ENCODE results near the gene NCKIPSD.
A peak's percentile ranks its signal among the peaks of the same experiment; 100 is the strongest.

Gene NCKIPSD

DNA sequence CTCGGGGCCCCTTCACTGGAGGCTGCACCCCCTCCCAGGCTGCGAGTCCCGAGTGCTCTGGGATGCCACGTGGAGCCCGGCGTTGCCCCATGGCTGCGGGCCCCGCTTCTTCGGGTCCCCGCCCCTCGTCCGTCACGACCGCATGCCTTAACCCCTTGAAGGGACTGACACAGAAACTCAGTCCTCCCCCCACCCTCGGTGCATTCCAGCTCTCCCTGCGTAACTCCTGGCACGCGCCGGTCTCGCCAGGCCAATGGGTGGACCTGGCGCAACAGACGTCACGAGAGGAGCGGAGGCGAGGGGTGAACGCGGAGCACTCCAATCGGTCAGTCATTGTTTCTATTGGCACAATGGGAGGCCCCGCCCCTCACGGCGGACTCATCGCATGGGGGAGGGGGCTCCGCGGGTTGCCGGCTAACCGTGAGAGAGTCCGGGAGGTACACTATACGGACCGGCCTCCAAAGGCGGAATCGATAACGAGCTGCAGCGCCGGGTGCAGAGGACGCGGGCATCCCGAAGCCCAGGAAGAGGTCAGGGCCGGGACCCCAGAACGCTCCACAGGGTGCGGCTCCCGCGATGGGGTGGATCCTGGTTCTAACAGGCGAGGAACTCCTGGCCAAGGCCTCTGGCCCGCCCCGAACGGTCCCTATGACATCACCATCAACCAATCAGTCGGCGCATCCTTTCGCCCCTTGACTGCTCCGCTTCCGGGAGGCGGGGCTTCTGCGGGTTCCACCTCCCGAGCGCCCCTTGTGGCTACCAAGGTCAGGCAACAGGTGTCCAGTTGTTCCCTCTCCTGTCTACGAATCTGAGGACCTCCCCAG, 22.0 kb downstream of the NCKIPSD start (continued):
- TF ChIP-seq ZNF366 (tag by site-specific recombination; conservative IDR thresholded peaks at IDR 0.05) (no peak), ZNF549 (tag by site-specific recombination; IDR thresholded peaks at IDR 0.05) (no peak), ZNF473 (tag by site-specific recombination; IDR thresholded peaks at IDR 0.05) (no peak), ZNF596 (tag by site-specific recombination; IDR thresholded peaks at IDR 0.05) (no peak), ZBTB17 (tag by site-specific recombination; IDR thresholded peaks at IDR 0.05) (peak; percentile 91), ZNF335 (tag by site-specific recombination; conservative IDR thresholded peaks at IDR 0.05) (peak; percentile 81), ZNF239 (tag by site-specific recombination; IDR thresholded peaks at IDR 0.05) (no peak), ZBTB20 (tag by site-specific recombination; IDR thresholded peaks at IDR 0.05) (peak; percentile 81), ZNF10 (tag by site-specific recombination; IDR thresholded peaks at IDR 0.05) (no peak), ZSCAN30 (tag by site-specific recombination; IDR thresholded peaks at IDR 0.05) (peak; percentile 59; the same call in 1 of the 2 replicates), SETDB1 (IDR thresholded peaks at IDR 0.05; ENCODE audit: insufficient read length, low read length) (no peak), SP3 (tag by site-specific recombination; IDR thresholded peaks at IDR 0.05) (peak; percentile 90), ZNF175 (tag by site-specific recombination; IDR thresholded peaks at IDR 0.05) (no peak), SCRT1 (tag by site-specific recombination; IDR thresholded peaks at IDR 0.05; ENCODE audit: borderline replicate concordance) (peak; percentile 97)
- TF ChIP-seq, protein P1, sequence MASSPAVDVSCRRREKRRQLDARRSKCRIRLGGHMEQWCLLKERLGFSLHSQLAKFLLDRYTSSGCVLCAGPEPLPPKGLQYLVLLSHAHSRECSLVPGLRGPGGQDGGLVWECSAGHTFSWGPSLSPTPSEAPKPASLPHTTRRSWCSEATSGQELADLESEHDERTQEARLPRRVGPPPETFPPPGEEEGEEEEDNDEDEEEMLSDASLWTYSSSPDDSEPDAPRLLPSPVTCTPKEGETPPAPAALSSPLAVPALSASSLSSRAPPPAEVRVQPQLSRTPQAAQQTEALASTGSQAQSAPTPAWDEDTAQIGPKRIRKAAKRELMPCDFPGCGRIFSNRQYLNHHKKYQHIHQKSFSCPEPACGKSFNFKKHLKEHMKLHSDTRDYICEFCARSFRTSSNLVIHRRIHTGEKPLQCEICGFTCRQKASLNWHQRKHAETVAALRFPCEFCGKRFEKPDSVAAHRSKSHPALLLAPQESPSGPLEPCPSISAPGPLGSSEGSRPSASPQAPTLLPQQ (tag by site-specific recombination; IDR thresholded peaks at IDR 0.05): peak; percentile 99
- TF ChIP-seq, protein P2, sequence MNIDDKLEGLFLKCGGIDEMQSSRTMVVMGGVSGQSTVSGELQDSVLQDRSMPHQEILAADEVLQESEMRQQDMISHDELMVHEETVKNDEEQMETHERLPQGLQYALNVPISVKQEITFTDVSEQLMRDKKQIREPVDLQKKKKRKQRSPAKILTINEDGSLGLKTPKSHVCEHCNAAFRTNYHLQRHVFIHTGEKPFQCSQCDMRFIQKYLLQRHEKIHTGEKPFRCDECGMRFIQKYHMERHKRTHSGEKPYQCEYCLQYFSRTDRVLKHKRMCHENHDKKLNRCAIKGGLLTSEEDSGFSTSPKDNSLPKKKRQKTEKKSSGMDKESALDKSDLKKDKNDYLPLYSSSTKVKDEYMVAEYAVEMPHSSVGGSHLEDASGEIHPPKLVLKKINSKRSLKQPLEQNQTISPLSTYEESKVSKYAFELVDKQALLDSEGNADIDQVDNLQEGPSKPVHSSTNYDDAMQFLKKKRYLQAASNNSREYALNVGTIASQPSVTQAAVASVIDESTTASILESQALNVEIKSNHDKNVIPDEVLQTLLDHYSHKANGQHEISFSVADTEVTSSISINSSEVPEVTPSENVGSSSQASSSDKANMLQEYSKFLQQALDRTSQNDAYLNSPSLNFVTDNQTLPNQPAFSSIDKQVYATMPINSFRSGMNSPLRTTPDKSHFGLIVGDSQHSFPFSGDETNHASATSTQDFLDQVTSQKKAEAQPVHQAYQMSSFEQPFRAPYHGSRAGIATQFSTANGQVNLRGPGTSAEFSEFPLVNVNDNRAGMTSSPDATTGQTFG (tag by site-specific recombination; IDR thresholded peaks at IDR 0.05; ENCODE audit: borderline replicate concordance): no peak
- TF ChIP-seq, protein P3, sequence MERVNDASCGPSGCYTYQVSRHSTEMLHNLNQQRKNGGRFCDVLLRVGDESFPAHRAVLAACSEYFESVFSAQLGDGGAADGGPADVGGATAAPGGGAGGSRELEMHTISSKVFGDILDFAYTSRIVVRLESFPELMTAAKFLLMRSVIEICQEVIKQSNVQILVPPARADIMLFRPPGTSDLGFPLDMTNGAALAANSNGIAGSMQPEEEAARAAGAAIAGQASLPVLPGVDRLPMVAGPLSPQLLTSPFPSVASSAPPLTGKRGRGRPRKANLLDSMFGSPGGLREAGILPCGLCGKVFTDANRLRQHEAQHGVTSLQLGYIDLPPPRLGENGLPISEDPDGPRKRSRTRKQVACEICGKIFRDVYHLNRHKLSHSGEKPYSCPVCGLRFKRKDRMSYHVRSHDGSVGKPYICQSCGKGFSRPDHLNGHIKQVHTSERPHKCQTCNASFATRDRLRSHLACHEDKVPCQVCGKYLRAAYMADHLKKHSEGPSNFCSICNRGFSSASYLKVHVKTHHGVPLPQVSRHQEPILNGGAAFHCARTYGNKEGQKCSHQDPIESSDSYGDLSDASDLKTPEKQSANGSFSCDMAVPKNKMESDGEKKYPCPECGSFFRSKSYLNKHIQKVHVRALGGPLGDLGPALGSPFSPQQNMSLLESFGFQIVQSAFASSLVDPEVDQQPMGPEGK (tag by site-specific recombination; IDR thresholded peaks at IDR 0.05): peak; percentile 90
- TF ChIP-seq, protein P4, sequence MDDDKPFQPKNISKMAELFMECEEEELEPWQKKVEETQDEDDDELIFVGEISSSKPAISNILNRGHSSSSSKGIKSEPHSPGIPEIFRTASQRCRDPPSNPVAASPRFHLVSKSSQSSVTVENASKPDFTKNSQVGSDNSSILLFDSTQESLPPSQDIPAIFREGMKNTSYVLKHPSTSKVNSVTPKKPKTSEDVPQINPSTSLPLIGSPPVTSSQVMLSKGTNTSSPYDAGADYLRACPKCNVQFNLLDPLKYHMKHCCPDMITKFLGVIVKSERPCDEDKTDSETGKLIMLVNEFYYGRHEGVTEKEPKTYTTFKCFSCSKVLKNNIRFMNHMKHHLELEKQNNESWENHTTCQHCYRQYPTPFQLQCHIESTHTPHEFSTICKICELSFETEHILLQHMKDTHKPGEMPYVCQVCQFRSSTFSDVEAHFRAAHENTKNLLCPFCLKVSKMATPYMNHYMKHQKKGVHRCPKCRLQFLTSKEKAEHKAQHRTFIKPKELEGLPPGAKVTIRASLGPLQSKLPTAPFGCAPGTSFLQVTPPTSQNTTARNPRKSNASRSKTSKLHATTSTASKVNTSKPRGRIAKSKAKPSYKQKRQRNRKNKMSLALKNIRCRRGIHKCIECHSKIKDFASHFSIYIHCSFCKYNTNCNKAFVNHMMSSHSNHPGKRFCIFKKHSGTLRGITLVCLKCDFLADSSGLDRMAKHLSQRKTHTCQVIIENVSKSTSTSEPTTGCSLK (tag by site-specific recombination; IDR thresholded peaks at IDR 0.05): no peak
- TF ChIP-seq, protein P5, sequence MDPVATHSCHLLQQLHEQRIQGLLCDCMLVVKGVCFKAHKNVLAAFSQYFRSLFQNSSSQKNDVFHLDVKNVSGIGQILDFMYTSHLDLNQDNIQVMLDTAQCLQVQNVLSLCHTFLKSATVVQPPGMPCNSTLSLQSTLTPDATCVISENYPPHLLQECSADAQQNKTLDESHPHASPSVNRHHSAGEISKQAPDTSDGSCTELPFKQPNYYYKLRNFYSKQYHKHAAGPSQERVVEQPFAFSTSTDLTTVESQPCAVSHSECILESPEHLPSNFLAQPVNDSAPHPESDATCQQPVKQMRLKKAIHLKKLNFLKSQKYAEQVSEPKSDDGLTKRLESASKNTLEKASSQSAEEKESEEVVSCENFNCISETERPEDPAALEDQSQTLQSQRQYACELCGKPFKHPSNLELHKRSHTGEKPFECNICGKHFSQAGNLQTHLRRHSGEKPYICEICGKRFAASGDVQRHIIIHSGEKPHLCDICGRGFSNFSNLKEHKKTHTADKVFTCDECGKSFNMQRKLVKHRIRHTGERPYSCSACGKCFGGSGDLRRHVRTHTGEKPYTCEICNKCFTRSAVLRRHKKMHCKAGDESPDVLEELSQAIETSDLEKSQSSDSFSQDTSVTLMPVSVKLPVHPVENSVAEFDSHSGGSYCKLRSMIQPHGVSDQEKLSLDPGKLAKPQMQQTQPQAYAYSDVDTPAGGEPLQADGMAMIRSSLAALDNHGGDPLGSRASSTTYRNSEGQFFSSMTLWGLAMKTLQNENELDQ (tag by site-specific recombination; IDR thresholded peaks at IDR 0.05; ENCODE audit: low read depth): no peak
- TF ChIP-seq, protein P6, sequence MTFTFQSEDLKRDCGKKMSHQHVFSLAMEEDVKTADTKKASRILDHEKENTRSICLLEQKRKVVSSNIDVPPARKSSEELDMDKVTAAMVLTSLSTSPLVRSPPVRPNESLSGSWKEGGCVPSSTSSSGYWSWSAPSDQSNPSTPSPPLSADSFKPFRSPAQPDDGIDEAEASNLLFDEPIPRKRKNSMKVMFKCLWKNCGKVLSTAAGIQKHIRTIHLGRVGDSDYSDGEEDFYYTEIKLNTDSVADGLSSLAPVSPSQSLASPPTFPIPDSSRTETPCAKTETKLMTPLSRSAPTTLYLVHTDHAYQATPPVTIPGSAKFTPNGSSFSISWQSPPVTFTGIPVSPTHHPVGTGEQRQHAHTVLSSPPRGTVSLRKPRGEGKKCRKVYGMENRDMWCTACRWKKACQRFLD (tag by site-specific recombination; IDR thresholded peaks at IDR 0.05): no peak
- TF ChIP-seq, protein P7, sequence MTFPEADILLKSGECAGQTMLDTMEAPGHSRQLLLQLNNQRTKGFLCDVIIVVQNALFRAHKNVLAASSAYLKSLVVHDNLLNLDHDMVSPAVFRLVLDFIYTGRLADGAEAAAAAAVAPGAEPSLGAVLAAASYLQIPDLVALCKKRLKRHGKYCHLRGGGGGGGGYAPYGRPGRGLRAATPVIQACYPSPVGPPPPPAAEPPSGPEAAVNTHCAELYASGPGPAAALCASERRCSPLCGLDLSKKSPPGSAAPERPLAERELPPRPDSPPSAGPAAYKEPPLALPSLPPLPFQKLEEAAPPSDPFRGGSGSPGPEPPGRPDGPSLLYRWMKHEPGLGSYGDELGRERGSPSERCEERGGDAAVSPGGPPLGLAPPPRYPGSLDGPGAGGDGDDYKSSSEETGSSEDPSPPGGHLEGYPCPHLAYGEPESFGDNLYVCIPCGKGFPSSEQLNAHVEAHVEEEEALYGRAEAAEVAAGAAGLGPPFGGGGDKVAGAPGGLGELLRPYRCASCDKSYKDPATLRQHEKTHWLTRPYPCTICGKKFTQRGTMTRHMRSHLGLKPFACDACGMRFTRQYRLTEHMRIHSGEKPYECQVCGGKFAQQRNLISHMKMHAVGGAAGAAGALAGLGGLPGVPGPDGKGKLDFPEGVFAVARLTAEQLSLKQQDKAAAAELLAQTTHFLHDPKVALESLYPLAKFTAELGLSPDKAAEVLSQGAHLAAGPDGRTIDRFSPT (tag by site-specific recombination; IDR thresholded peaks at IDR 0.05): peak; percentile 71

All from HEK293 (cell line).